ENCODE results near the gene LRRC1.

Gene LRRC1

DNA sequence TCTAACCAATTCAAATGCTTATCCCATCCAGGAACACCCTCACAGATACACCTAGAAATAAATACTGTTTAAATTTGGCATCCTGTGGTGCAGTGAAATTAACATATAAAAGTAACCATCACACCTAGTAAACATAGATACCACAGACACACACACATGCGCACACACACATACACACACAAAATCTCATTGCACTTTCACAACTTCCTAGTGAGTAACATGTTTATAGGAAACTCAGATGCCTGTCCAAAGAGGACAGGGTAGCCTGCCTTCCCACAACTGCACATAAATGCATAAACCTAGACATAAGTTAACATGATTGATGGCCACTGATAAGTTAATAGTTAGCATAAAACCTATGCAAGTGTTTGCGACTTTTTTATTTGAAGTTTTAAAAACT, 56.8 kb downstream of the LRRC1 start:
- DNase-seq: no peak

DNA sequence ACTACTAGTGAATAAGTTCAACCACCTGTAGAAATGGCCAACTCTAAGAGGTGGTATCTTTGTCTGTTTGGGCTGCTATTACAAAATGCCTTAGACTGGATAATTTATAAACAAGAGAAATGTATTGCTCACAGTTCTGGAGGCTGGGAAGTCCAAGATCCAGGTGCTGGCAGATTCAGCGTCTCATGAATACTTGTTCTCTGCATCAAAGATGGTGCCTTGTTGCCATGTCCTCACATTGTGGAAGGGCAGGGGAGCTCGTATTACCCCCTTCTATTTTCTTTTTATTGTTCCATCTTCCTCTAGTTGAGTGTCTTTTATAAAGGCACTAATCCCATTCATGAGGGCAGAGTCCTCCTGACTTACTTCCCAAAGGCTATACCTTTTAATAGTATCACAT, 58.0 kb downstream of the LRRC1 start:
- DNase-seq: no peak

DNA sequence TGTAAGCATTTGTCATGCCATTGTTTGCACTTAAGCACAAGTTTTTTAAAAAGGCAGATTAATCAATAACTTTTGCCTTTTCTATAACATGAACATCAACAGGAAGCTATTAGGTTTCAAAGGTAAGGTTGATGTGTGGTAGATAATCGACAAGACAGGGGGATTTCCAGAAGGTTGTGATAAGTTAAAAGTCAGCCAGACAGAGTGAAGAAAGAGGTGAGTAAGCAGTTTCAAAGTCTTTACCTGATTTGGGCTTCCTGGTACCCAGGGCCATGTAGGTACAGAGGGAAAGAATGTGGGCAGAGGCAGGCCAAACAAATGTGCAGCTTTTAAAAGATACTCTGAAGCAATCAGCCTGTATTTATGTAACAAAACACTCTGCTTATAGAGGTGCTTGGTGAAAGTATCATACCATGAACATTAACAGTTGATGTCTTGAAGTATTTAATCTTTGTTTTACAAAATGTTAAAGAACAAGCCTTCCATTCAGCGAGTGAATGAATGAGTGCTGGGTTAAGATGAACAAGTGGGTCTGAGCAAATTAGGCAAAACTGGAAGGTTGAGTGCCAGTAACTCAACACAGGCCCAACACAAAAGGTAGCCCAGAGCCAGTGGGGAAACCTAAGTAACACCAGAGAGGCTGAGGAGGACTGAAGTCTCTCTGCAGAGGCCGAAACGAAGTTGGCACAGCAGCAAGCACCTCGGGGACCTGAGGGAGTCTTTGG, 60.2 kb downstream of the LRRC1 start:
- peak in 1 of 2 donors; percentile 30 for DNase-seq

DNA sequence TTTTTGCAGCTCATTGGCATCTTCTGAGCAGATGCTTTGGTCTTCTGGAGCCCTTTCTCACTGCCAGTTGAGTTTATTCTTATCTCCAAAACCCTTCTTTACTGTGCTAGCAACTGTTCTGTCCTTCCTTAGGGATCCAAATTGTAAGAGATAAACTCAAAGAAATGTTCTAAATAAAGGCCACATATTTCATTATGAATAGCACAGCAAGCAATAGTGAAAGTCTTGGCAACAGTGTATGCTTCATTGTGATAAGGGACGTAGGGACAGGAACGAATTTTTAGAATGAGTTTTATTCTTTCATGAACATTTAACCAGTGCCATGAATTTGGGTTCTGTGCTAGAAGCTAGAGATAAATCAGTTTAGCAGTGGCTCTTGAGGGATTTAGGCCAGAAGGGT, 61.1 kb downstream of the LRRC1 start:
- no peak for DNase-seq

DNA sequence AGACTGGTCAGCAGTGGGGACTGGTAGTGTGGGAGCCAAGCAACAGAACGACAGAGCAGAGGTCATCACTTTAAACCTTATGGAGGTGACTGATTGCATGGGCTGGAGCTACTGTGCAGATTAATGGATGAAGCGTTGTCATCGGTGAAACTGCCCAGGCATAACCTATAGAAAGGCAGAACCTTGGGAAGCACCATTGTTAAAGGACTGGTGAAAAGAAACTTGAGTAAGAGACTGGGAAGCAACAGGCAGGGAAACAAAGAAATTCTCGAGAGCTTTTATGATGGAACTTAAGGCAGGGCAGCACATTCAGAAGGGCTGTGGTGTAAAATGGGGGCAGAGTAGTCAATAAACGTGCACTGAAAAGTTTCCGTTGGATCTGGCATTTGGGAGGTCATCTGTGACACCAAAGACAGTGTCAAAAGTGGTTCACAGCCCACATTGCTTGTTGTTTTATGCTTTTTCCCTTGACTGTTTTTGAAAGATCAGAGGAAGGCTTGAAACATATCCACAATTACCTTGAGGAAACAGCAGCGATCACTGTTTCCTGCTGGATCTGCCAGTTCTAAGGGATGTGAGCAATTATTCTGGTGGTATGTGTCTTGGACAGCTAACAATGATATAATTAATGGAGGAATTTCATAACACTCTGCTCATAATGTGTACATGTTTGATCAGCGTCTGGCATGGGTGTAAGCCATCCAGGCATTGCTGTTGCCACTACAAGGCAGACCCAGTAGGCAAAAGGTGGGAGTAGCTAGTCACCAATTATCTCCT, 62.7 kb downstream of the LRRC1 start:
- DNase-seq: no peak

DNA sequence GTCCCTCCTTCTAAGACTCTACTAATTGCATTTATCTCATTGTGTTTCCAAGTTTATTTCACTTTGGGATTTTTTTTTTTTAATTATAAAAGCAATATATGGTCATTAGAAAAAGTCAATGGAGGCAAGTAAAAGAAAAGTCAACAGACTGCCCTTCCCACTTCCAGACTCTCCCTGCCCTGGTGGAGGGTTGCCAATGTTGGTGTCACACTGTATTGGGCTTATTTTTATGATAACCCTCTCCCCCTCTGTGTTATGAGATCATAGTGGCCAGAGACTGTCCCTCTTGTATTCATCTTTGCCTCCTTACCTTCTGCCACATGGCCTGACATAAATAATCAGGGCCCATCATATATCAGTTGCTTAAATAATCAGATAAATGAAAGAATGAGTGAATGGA, 63.4 kb downstream of the LRRC1 start:
- DNase-seq: no peak

DNA sequence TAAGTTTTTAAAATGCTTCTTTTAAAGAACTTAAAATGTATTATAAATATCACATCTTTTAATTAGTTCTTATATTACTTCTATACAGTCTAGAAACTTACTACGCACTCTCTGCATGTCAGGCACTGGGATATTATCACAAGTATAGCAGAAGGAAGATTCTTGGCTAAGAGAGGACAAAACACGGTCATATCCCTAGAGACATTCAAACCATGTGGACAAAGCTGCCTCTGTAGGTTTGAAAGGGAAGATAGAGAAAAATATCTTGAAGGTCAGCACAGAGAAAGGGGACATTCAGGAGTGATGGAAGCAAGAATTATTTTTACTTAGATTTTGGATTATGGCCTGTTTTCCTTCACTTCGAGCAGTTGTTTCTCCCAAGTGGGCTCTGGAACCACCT, 64.1 kb downstream of the LRRC1 start:
- no peak for DNase-seq

DNA sequence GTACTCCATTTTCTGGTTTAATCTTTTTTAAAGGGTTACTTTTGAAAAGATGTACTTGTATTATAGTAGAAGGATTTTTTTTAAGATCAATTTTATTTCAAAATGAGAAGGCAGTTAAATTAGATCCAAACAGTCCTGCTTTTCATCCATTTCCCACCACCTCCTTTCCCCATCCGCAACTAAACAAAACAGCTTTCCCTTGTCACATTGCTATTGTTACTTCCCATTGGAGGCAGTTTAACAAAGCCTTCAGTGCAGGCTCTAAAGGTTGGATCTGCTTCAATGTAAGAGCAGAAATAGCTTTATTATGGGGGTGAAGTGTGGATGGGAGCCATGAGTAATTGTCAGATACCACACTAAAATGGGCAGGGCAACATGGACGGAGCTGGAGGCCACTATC, 65.7 kb downstream of the LRRC1 start:
- no peak for DNase-seq

DNA sequence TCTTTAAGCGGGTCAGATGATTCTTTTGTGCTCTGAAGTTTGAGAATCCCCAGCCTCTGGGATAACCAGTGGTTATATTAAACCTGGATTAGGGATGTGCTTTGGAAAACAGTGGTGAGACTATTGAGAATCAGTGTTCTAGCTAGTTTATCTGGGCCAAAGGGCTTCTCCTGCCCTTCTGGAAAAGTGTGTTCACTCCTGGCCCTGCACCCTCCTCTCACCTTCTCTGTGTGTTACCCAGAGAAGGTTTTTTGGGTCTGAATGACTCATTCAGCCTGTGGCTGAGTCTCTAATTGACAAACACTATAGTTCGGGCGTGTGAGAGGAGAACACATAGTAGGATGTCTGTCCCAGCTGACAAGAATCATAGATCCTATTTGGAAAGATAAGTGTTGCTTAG, 66.7 kb downstream of the LRRC1 start:
- DNase-seq: no peak

DNA sequence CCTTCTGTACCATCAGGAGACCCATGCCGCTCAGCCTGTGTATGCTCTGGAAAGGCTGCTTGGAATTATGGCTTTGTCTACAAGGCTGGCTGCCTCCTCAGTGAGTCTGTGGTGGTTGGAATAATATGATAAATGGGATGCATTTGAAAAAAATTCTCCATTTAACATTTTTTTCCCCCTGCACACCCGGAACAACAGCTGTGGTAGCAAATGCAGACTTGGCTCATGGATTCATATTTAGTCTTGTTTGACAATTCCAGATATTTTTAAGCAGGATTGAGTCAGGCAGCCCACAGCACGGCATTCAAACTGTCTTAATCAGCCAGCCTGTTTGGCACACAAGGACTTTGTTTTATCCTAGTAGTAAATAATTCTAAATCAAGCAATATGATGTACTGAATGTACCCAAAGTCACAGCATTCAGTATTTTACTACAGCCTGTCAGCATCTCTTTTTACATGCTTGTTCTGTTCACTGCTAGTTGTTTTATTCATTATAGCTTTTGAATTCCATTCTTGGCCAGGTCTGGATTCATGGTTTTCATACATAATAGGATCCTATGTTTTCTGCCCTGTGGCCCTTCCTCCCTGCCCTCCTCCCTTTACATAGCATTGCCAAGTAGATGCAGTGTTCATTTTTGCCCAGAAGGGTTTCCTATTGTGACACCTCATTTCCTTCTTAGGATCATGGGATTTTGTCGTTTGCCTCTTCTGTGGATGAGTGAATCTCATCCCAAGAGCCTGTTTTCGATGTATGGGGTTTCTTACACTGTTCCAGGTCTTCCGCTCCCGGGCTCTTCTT, 68.1 kb downstream of the LRRC1 start:
- DNase-seq: no peak

DNA sequence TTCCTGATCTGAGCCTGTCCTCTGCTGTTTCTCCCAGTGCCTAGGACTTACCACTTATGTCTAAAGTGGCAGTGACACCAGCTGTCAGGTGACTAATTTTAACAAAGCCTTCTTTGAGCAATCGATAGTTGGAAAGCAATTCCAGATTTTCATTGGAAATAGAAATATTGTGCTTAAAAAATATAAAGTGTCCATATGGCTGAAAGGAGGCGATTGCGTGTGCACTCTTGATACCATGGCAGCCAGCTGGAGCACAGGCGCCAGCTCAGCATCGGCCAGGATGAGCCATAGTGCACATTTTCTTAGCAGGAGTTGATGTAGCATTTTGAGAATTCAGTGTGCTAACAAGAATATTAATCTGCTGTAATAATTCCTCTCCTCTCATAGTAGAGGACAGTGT, 70.0 kb downstream of the LRRC1 start:
- DNase-seq: no peak

DNA sequence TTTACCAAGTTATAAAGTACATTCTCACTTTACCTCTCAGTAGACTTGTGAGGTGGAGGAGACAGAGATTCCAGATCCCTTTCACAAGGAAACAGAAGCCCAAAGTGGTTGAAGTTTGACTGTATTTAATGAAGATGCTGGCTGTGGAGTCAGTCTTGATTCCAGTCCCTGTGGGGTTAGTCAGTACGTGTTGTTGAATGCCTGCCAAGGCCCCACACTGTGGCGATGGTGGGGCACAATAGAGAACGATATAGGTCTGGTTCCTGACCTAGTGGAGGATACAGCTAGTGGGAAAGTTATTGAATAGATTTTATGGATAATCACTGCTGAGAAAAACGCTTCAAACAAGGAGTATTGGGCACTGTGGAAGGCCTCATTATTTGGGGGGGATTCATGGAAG, 71.4 kb downstream of the LRRC1 start:
- no peak for DNase-seq

DNA sequence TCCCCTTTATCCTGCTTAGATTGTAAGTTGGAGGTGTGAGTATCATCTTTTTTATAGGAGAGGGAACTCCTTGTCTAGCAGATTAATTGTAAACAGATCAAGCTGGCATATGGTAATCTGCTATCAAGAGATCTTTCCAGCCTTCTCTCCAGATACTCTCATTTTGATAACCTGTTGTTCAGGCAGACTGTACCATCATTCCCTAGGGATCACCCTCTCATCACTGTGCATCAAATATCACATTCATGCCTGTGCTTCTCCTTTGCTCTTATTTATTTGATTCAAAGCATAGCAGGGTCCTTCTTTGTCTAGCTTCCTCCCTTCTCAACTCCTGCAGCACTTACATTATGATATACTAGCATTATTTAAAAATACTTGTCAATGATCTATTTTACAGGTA, 73.8 kb downstream of the LRRC1 start:
- DNase-seq: no peak

DNA sequence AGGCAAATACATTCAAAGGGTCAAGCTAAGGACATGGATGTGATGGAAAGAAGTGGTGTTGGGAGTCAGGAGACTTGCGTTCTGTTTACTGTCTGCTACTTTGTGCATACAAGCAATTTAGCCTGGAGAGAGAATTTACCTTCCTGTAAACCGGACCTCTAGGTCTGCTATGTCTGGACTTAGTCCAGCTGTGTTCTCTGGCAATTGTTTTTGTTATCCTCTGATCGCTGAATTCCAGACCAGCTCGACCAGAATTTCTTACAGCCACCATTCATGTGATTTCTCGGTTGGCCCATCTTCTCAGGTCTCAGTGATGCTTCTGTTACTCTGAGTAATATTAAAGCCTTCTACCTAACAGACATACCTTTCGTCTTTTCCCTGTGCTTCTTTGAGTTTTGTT, 75.2 kb downstream of the LRRC1 start:
- DNase-seq: no peak

DNA sequence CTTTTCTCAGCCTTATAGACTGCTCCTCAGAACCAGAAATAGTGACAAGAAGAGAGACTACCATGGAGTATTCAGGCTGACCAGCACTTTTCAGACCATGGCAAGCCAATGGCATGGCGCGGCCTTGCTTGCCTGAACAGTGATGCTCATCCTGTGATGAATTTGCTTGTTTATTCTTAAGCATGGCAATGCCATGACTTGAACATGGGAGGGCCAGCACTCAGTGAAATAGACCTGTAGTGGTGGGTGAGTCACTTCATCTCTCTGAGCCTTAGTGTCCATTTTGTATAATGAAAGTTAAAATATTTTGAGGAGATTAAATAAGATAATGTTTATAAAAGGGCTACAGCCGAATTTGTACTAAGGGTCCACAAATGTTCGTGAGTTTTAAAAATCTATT, 79.1 kb downstream of the LRRC1 start:
- DNase-seq: no peak

DNA sequence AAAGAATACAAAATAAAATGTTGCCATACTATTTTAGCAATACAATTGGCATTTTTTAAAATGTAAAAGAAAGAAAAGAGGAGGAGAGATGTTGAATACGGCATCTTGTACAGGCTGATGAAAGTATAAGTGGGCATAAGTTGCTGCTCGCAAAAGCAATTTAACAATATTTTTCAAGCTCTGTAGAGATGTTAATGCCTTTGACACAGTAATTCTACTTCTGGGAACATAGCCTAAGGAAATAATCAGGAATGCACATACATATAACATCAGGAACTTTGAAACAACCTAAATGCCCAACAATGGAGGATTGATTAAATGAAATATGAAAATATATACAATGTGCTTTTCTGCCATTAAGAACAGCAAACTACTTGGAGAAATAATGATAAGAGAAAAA, 80.2 kb downstream of the LRRC1 start:
- DNase-seq: no peak

DNA sequence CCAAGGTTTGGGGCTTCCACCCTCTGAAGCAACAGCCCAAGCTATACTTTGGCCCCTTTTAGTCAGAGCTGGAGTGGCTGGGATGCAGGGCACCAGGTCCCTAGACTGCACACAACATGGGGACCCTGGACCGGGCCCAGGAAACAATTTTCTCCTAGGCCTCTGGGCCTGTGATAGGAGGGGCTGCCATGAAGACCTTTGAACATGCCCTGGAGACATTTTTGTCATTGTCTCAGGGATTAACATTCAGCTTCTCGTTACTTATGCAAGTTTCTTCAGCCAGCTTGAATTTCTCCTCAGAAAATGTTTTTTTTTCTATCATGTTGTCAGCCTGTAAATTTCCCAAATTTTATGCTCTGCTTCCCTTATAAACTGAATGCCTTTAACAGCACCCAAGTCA, 82.3 kb downstream of the LRRC1 start:
- DNase-seq: no peak

DNA sequence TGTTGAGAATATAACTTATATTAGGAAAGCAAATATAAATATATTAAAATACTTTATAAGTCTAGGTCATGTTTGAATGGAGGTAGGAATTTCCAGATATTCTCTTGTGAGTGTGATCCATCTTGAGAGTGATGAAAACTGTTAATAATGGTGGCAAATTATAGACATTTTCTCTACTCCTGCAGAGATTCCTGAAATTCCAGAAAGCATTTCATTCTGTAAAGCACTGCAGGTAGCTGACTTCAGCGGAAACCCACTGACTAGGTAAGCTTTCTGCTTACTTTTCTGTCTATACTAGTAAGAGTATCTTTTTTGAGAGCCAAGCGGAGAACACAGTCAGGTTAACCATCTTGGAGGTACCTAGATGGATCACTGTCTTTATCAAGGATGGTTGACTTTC, 84.0 kb downstream of the LRRC1 start:
- no peak for DNase-seq

DNA sequence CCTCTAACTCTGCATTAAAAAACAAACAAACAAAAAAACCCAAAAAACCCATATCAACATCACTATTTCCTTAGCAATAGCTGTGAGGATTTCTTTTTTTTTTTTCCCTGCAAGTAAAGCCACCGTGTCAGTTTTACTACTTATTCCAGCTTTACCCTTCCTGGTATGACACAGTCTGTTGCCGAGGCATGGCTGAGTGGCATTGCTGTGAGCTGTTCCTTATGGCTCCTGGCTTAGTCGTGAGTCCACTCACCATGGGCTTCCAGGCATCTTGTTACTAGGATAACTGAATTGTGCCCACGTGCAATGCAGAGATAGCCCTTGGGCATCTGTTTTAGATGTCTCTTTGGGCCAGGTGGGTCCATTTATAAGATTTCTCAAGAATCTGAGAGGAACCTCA, 84.8 kb downstream of the LRRC1 start:
- no peak for DNase-seq

DNA sequence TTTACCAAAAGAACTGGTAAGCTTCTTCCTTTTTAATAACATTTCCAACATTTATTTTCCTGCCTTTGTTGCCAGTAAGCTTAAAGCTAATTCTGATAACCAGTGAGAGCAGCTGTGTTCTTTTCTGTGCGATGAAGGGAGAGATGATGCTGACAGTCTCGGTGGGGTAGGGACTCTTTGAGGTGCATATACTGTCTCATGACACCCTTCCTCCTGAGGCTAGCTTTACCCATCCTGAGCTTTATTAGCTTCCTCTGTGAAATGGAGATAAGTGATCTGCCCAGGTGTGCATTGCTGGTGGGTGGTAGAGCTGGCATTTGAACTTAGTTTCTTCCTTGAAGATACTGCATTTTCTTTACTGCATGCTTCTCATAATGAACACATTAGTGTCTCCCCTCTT, 92.5 kb downstream of the LRRC1 start:
- no peak for DNase-seq

DNA sequence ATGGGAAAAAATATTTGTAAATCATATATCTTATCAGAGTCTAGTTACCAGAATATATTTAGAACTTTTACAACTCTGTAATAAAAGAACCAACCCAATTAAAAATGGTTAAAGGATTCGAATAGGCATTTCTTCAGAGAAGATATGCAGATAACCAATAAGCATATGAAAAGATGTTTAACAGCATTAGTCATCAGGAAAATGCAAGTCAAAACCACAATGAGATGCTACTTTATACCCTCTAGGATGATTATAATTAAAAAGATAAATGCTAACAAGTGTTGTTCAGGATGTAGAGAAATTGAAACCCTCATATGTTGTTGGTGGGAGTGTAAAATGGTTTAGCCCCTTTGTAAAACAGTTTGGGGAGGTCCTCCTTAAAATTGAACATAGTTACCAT, 94.1 kb downstream of the LRRC1 start:
- DNase-seq: no peak

DNA sequence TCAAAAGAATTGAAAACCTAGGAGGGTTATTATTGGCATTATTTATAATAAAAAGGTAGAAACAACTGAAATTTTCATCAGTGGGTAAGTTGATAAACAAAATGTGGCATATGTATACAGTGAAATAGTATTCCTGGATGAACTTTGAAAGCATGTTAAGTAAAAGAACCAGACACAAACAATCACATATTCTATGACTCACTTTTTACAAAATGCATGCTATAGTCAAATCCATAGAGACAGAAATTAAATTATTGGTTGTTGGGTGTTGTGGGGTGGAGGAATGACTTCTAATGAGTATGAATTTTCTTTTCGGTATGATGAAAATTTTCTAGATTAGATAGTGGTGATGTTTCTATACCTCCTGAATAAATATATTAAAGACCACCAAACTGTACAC, 94.6 kb downstream of the LRRC1 start:
- DNase-seq: no peak

DNA sequence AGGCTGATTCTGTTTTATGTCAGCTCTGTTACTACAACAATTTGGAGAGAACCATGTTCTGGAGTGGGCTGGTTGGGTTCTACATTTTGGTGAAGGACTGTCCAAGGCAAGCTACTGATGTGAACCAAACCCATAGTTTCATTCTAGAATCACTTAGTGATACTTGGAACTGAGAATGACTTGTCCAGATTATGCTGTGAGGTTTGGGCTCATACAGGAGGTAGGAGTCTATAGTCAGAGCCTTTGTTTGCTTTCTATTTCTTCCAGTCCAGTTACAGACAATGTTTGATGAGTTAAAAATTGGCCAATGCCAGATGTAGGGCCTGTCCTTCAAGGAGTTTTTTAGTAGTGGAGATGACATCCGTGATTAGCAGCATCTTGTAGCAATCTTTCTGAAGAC, 97.9 kb downstream of the LRRC1 start:
- DNase-seq: no peak

DNA sequence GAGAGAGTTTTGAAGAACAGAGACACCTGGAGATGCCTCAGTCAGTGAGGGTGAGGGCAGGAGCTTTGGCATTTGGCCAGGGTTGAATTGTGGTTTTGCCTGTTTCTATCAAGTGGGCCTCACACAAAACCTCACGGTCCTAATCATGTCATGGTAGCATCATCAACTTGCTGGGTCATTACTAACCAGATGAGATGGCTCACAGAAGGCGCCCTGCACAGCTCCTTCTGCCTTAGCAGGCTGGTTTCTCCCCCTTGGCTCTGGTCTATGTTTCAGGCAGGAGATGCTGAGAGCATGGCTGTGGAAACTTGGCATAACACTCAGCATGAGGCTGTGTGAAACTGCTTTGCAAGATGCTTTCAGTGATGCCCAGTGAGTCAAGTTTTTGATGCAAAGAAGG, 99.3 kb downstream of the LRRC1 start:
- peak in 1 of 2 donors; percentile 4 for DNase-seq

All from CD4-positive, alpha-beta T cell treated with Interleukin-1 beta for 1 hour (primary cell).